Epithelial cell of esophagus (primary cell): ENCODE data around the gene TGOLN2.
"Not testable (repeated sequence)": the region's sequence is repeated elsewhere in the genome, so short reads cannot be mapped to it uniquely, and the experiment has no call there.

Experiments
- DNase-seq: peaks from one replicate; pipeline ENCODE4 v3.0.0; 2010; ENCODE audit warnings: low read depth
- H3K4me3 ChIP-seq: 2 replicates; pipeline ENCODE4 v1.5.1; 2011; ENCODE audit warnings: mild to moderate bottlenecking, low read length, control low read depth
- CTCF ChIP-seq: IDR thresholded peaks from 2 replicates; pipeline ENCODE4 v1.5.1; 2011; ENCODE audit warnings: low read depth, mild to moderate bottlenecking, low read length, control low read depth, inconsistent platforms; ENCODE audit not compliant: insufficient read depth; ENCODE audit errors: missing control alignments

Gene TGOLN2

GRCh38 chr2:85325466-85325811 is 2.4 kb downstream of the TGOLN2 start:
- no peak for DNase-seq
- no peak for TF ChIP-seq CTCF
- H3K4me3 ChIP-seq = peak overlapping the region; percentile 88

GRCh38 chr2:85324639-85325465 is 2.9 kb downstream of the TGOLN2 start:
- peak overlapping the region; percentile 88 for H3K4me3 ChIP-seq
- no peak for TF ChIP-seq CTCF
- peak; percentile 48 for DNase-seq

- not testable (repeated sequence) for DNase-seq, H3K4me3 ChIP-seq
Observed at GRCh38 chr2:85323988-85324367, 3.8 kb downstream of the TGOLN2 start.

DNA sequence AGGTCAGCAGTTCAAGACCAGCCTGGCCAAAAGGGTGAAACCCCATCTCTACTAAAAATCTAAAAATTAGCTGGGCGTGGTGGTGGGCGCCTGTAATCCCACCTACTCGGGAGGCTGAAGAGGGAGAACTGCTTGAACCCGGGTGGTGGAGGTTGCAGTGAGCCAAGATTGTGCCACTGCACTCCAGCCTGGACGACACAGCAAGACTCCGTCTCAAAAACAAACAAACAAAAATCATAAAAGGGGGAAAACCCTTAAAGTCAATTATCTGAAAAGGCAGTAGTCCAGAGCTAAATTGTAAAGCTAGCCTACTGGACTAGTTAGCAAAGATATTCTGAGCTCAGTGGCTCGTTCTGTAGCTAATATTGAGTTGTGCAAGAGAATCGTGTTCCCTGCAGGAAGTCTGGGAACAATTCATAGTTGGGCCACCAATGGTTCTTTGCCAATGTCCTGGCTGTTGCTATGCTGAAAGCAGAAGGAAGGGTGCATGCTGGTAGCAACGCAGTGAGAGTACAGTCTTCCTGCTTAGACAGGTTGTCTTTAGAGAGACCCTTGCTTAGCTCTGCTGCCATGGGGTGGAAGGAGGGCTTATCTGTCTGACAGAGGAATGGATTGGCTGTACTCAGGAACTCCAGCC is 4.3 kb downstream of the TGOLN2 start:
- H3K4me3 ChIP-seq = no peak overlapping the region
- no peak for DNase-seq
- TF ChIP-seq CTCF = no peak

DNA sequence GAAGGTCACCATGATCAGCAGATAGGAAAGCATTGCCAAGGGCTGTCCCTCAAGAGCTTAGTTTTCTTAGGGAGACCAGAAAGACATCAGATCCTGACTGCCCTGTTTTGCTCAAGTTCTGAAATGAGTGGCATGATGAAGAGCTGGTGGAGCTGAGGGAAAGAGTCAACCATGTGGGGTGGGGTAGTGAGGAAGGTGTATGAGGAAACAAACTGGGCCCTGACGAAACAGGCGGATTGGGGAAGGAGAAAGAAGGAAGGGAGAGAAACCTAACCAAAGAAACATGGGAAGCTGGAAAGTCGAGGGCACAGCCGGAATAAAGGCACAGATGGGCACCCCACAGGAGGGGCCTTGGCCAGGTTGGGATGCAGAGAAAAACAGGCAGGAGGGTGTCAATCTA is 8.0 kb downstream of the TGOLN2 start:
- no peak overlapping the region for H3K4me3 ChIP-seq
- no peak for DNase-seq

GRCh38 chr2:85318222-85319074 is 9.3 kb downstream of the TGOLN2 start:
- no peak overlapping the region for H3K4me3 ChIP-seq
- TF ChIP-seq CTCF = no peak
- DNase-seq = peak; percentile 91

More for the DNA sequence above, 8.0 kb downstream of the TGOLN2 start:
- TF ChIP-seq CTCF = no peak

- H3K4me3 ChIP-seq, DNase-seq: not testable (repeated sequence)
Observed at GRCh38 chr2:85315921-85316320, 11.9 kb downstream of the TGOLN2 start.
